GM18511 (cell line): ENCODE results near the gene PHF20.
"Not testable (repeated sequence)": the region's sequence is repeated elsewhere in the genome, so short reads cannot be mapped to it uniquely, and the experiment has no call there.

Experiments used
- ATAC-seq: cut with Tn5 transposase; IDR thresholded peaks from one replicate; pipeline ENCODE4 v1.9.1; 2021; ENCODE audit warnings: mild to moderate bottlenecking, moderate library complexity; ENCODE audit not compliant: unreplicated experiment

PHF20 gene

DNA sequence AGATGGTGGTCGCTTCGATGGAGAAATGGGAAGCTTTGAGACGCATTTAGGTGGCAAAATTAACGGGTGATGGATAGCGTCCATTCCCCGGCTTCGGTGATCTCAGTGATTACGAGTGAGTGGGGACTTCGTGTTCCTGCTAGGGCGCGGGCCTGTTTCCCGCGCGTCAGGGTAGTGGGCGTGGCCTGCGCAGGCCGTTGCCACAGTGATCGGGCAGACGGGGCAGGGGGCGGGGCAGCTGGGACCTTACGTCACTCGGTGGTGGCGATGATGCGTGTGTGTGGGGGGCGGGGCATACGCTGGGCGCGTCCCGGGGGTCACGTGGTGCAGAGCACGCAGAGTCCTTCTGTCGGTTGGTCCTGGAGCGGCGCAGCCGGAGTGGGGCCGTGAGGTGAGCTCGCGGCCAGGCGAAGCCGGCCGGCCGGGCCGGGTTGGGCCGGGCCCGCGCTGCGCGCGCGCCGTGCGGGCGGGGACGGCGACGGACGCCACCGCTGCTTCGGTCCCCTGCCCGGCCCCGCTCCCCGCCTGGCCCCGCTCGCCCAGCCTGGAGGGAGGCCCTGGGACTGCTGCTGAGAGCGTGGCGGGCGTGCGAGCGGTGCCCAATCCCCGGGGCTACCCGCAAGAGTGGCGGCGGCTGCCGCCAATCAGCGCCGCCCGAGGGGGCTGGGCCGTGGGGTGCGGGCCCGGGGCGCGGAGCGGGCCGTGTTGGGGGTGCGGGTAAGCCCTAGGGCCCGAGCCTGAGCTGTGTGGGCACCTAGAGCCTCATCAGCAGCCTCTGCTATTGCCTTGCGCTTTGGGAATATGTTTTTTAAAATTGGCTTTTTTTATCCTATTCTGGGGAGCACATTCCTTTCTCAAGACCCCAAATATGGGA is at the start of gene PHF20:
Gene PHF20 (plus strand): TSS at position 327 of the 874 bp plus-strand sequence. CDS start 29,508 bp downstream, outside the sequence.
- peak; percentile 89 for ATAC-seq

DNA sequence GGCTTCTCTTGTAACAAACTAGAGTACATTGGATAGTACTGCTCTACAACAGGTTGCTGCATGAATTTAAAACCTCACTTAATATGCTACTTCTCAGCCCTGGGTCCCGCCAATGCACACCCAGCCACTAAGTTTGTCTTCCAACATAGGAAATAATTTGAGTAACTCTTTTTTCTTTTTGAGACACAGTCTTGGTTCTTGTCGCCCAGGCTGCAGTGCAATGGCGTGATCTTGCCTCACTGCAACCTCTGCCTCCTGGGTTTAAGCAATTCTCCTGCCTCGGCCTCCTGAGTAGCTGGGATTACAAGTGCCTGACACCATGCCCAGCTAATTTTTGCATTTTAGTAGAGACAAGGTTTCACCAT is 48.6 kb upstream of the PHF20 start:
- ATAC-seq: not testable (repeated sequence)

- not testable (repeated sequence) for ATAC-seq
Observed at GRCh38 chr20:35723652-35724320, 48.0 kb upstream of the PHF20 start.

DNA sequence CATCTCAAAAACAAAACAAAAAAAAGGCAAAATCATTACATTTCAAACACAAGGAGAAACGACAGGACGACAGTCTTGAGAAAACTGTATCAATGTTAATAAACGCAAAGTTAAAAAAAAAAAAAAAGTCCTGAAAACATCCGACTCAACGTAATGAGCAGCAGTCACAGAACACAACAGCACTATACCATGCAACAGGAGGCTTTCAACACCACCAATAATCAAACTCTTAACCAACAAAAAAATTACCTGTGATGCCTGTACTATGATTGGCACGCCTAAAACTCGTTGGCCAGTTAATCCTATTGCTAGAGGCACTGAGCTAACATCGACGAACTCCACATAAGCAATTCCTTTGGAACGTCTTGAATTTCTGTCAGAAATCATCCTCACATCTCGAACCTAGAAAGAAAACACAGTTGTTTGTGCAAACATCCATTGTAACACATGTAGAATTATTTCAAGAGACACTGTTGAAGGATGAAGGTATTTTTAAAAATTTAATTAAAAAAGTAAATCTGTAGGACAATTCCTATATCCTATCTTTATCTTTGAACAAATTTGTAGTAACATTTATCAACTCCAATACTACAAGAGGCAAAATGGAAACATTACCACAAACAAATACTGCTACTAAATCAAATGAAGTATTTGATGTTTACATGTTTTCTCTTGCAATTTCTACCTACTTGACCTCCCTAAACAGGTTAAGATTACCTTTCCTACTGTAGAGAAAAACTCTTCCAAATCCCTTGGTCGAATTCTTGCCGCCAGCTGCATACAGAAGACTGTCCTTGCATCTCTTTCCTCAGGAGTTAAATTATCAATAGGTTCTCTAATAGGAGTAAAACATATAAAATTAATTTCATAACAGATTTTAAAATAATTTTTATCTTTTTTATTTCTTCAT is 47.2 kb upstream of the PHF20 start:
- ATAC-seq: no peak

DNA sequence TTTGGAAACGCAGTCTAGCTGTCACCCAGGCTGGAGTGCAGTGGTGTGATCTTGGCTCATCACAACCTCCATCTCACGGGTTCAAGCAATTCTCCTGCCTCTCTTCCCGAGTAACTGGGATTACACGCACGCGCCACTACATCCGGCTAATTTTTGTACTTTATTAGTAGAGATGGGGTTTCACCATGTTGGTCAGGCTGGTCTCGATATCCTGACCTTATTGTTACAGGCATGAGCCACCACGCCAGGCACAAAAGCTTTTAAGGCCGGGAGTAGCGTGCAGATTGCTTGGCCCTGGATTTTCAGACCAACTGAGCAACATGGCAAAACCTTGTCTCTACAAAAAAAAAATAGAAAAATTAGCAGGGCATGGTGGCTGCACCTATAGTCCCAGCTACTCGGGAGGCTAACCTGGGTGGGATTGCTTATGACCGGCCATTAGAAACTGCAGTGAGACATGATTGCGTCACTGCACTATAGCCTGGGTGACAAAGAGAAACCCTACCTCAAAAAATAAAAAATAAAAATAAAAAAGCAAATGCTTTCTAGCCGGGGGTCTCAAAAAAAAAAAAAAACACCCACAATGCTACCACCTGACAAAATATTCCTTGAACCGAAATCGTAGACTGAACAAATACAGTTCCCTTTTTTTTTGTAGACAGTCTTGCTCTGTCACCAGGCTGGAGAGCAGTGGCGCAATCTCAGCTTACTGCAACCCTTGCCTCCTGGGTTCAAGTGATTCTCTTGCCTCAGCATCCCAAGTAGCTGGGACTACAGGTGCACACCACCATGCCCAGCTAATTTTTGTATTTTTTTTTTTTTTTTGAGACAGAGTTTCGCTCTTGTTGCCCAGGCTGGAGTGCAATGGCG is 44.7 kb upstream of the PHF20 start:
- no peak for ATAC-seq

DNA sequence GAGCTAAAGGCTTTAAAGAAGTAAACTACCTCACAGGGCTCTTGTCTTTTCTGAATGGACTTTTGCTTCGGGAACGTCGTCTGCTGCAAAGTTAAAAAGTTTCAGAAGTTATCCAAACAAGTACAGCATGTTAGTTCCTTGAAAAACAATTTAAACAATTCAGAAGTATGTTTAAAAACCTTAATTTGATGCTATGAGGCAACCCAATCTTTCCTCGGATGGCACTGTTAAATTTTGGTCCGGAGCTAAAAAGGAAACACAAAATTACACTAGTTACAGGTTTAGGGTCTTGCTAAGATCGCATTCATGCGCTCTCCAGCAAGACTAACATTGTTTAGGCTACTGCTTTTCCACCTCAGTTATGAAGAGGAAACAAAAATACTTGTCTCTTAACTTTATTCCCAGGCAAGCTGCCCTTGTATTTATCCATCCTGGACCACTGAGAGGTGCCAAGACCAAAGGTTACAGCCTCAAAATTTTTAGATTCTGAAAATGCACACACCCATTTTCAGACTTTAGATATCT is 42.5 kb upstream of the PHF20 start:
- no peak for ATAC-seq

GRCh38 chr20:35729836-35730582 is 41.8 kb upstream of the PHF20 start:
- no peak for ATAC-seq

GRCh38 chr20:35730583-35731468 is 41.0 kb upstream of the PHF20 start:
- no peak for ATAC-seq

DNA sequence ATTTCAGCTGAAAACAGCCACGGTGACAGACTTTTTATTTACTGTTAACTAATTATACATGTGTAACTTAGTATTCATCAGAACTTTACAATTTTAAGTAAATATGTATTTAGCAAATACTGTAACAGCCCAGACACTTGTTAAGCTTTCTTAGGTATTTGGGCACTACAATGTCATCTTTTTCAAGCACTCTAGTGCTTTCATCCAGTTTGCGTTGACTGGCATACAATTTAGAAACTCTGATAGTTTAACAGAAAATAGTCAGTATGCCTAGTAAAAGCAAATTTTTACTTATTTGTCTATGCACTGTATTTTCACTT is 40.4 kb upstream of the PHF20 start:
- no peak for ATAC-seq

DNA sequence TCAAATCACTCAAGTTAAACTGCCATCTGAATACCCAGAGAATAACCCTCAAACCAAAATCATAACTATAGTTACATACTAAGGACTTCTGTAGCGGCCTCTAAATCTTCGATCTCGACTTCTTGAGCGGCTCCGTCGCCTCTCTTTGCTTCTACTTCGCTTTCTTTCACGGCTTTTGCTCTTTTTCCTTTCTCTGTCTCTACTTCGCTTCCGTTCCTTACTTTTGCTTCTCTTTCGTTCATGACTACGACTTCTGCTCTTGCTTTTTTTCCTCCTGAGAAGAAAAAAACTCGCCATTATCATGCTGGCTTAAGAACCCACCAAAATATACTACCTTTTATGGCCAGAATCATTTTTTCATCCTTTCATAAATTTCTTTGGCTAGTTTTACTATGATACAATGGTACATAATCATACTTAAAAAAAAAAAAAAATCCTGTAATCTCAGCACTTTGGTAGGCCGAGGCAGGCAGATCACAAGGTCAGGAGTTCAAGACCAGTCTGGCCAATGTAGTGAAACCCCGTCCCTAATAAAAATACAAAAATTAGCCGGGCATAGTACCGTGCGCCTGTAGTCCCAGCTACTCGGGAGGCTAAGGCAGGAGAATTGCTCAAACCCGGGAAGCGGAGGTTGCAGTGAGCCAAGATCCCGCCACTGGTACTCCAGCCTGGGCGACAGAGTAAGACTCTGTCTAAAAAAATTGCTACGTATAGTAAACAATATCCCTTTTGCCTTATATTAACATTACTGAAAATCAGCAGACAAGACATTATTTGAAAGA is 39.8 kb upstream of the PHF20 start:
- ATAC-seq: no peak

DNA sequence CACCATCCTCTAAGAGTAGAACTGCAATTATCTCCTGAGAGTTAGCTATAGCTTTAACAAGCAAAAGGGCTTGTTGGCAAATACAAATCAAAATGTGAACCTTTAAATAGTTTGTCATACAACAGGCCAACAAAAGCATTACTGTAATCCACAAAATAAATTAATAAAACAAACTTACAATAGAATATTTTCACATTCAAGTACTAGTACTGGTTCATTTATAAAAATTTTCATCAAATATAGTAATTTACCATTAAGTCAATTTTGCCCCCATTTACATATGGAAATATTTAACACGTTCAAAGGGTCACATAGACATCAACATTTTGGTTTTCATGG is 39.2 kb upstream of the PHF20 start:
- no peak for ATAC-seq

DNA sequence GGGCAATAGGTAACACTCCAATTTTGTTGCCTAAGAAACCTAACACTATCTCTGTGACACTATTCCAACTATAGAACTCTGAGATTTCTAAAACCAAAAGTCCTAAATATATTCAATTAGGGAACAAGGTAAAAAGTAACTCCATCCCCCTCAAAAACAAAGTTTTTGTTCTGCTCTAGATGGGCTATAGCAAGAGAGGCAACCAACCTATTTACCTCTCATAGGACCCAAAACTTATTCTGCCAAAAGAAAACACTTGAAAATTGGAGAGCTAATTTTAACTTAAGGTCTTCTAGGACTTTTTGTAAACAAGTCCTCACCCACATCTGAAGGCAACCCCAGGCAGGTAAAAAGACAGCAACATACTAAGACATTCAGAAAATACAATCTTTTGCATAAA is 37.4 kb upstream of the PHF20 start:
- ATAC-seq: no peak

DNA sequence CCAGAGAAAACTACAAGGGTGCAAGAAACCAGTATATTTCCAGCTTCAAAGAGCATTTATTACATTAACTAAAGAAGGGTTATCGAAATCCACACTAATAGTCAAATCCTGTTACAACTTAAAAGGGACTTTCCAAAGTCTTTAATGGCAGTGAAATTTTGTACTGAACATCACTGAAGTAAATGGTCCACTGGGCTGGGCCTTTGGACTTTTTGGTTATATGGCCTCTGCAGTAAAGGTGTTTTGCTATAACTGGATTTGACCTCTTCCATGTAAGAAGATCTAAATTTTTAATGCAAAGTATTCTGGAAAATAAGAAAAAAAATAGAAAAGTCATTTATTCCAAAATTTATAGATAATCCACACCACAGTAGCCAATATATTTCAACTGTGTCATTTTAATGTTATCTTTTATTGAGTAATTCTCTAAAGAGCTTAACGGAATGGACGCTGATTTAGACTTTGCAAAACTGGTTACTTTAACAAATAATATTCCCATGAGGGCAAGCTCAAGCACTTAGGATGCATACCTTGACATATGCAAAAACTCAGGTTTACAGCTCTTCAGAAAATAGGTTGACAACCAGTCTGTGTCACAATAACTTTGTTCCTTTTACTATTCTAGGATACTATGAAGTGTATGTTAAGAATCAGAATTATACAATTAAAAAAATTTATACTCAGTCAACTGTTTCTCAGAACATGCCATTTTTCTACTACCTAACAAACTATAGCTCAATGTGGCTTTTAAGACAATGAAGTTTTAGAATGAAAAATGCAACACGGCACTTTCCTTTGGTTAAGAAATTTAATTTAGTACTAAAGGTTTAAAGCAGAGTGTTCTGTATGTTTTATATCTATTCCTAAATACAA is 36.8 kb upstream of the PHF20 start:
- ATAC-seq: no peak

DNA sequence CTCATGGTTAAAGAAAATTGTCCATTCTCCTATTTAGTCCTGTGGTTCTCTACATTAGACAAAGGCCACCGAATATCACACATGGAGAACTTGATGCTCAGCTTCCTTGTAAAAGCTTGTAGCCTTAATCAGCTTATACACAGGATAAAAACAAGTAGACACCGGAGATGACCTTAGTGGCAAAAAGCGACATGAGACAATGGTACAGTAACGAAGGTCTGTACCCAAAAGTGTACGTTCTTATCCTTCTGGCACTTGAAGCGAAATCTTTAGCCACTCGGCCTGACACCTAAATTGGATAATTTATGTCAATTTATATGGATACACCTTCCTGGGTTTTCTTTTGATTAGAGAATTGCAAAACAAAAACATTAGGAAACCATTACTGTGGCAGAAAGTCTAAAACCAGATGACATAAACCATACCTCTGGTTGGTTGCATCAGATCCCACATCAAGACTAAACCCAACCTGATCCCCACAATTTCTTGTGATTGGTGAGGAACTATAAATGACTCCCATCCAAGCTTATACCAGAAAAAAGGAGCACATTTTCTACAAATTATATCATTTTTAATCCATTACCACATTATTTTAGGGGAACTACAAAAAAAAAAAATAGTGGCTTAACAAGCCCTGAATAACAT is 35.9 kb upstream of the PHF20 start:
- no peak for ATAC-seq

GRCh38 chr20:35737865-35738333 is 33.9 kb upstream of the PHF20 start:
- no peak for ATAC-seq

- no peak for ATAC-seq
Observed at GRCh38 chr20:35738410-35739179, 33.2 kb upstream of the PHF20 start.
